GM21528 (cell line): ENCODE data around the gene PLPPR3.
"Not testable (repeated sequence)": the region's sequence is repeated elsewhere in the genome, so short reads cannot be mapped to it uniquely, and the experiment has no call there.

Source experiments
- ATAC-seq: cut with Tn5 transposase; IDR thresholded peaks from one replicate; pipeline ENCODE4 v1.9.1; 2021; ENCODE audit warnings: mild to moderate bottlenecking, moderate library complexity; ENCODE audit not compliant: unreplicated experiment, low FRiP score

PLPPR3 gene

GRCh38 chr19:855142-855541, 33.4 kb upstream of the PLPPR3 start:
- ATAC-seq: no peak

- ATAC-seq: no peak
Measured at GRCh38 chr19:854549-854948, 32.8 kb upstream of the PLPPR3 start.

- not testable (repeated sequence) for ATAC-seq
Measured at GRCh38 chr19:853614-854220, 32.0 kb upstream of the PLPPR3 start.

GRCh38 chr19:853014-853585, 31.3 kb upstream of the PLPPR3 start:
- ATAC-seq: no peak

GRCh38 chr19:852136-853013, 30.6 kb upstream of the PLPPR3 start, which contains the start of gene ELANE:
Gene ELANE, plus strand, starts transcription at chr19:852303. Its CDS starts 26 bp downstream, at chr19:852329.
- ATAC-seq: no peak

GRCh38 chr19:850979-851335, 29.2 kb upstream of the PLPPR3 start:
- no peak for ATAC-seq

GRCh38 chr19:850221-850978, 28.6 kb upstream of the PLPPR3 start:
- ATAC-seq: no peak

- ATAC-seq: not testable (repeated sequence)
Measured at GRCh38 chr19:849195-849594, 27.4 kb upstream of the PLPPR3 start.

- ATAC-seq: no peak
Measured at GRCh38 chr19:848386-848921, 26.7 kb upstream of the PLPPR3 start.

- ATAC-seq: no peak
Measured at GRCh38 chr19:845707-846521, 24.2 kb upstream of the PLPPR3 start.

- no peak for ATAC-seq
Measured at GRCh38 chr19:844546-844971, 22.8 kb upstream of the PLPPR3 start.

- no peak for ATAC-seq
Measured at GRCh38 chr19:843836-844545, 22.2 kb upstream of the PLPPR3 start.

- ATAC-seq: no peak
Measured at GRCh38 chr19:843180-843835, 21.6 kb upstream of the PLPPR3 start.

- ATAC-seq: not testable (repeated sequence)
Measured at GRCh38 chr19:842802-843179, 21.0 kb upstream of the PLPPR3 start.

- no peak for ATAC-seq
Measured at GRCh38 chr19:840519-841206, 18.9 kb upstream of the PLPPR3 start, which contains the start of gene PRTN3. Gene PRTN3, plus strand, starts transcription at chr19:840999. Its CDS starts 10 bp downstream, at chr19:841009.

GRCh38 chr19:835210-835810, 13.6 kb upstream of the PLPPR3 start:
- no peak for ATAC-seq

GRCh38 chr19:834216-834615, 12.5 kb upstream of the PLPPR3 start:
- ATAC-seq: no peak
